HUES48 (cell line): Measurements from ENCODE around the gene PCBP3.
"Not testable (repeated sequence)": the region's sequence is repeated elsewhere in the genome, so short reads cannot be mapped to it uniquely, and the experiment has no call there.

Experiments used
- H3K27ac ChIP-seq: one replicate; pipeline ENCODE4 v1.7.0; 2013; ENCODE audit warnings: low read depth, low read length, inconsistent platforms
- H3K27me3 ChIP-seq: 2 replicates; pipeline ENCODE4 v1.6.1; 2013; ENCODE audit warnings: mild to moderate bottlenecking, low read length; ENCODE audit not compliant: control insufficient read depth, insufficient read depth
- H3K36me3 ChIP-seq: 2 replicates; pipeline ENCODE4 v1.6.1; 2013; ENCODE audit warnings: low read length; ENCODE audit not compliant: control insufficient read depth, insufficient read depth
- H3K4me1 ChIP-seq: 2 replicates; pipeline ENCODE4 v1.6.1; 2013; ENCODE audit warnings: mild to moderate bottlenecking, low read length; ENCODE audit not compliant: control insufficient read depth, insufficient read depth
- H3K4me3 ChIP-seq: 2 replicates; pipeline ENCODE4 v1.5.1; 2013; ENCODE audit warnings: mild to moderate bottlenecking, low read depth, low read length
- H3K9ac ChIP-seq: 2 replicates; pipeline ENCODE4 v1.6.1; 2013; ENCODE audit warnings: mild to moderate bottlenecking, low read depth, low read length, moderate library complexity
- H3K9me3 ChIP-seq: 2 replicates; pipeline ENCODE4 v1.6.1; 2013; ENCODE audit warnings: low read length; ENCODE audit not compliant: control insufficient read depth, insufficient read depth

Gene PCBP3

GRCh38 chr21:45893740-45894449 is 250.4 kb downstream of the PCBP3 start:
- H3K4me3 ChIP-seq, result no peak overlapping the region
- no peaks in the 10 kb centered on the region for H3K36me3 ChIP-seq
- H3K4me1 ChIP-seq, result no peaks in the 10 kb centered on the region
- H3K9me3 ChIP-seq, result no peaks in the 10 kb centered on the region
- H3K27me3 ChIP-seq, result no peaks in the 10 kb centered on the region
- H3K27ac ChIP-seq, result no peak overlapping the region
- no peak overlapping the region for H3K9ac ChIP-seq

DNA sequence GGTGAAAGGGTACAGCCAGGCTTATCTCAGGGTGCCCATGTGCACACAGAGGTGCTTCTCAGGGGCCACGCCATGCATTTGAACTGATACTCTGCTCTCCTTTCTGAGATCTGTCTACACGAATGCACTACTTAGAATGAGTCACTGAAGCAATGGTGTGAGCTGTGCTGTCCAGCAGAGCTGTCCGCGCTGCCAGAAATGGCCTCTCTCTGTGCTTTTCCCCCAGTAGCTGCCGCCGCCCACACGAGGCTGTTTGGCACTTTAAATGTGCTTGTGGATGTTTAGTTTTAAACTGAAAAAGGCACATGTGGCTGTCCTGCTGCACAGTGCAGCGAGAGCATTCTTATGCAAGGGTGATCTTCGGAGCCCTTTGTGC is 250.9 kb downstream of the PCBP3 start:
- Histone ChIP-seq H3K4me1 (no peaks in the 10 kb centered on the region), H3K4me3 (no peak overlapping the region), H3K27me3 (no peaks in the 10 kb centered on the region), H3K9me3 (no peaks in the 10 kb centered on the region), H3K36me3 (no peaks in the 10 kb centered on the region), H3K27ac (no peak overlapping the region), H3K9ac (no peak overlapping the region)

- H3K4me1 ChIP-seq, result no peaks in the 10 kb centered on the region
- H3K36me3 ChIP-seq, result no peaks in the 10 kb centered on the region
- no peaks in the 10 kb centered on the region for H3K9me3 ChIP-seq
- no peak overlapping the region for H3K4me3 ChIP-seq
- H3K27ac ChIP-seq, result no peak overlapping the region
- H3K9ac ChIP-seq, result no peak overlapping the region
- H3K27me3 ChIP-seq, result no peaks in the 10 kb centered on the region
These were observed 251.6 kb downstream of the PCBP3 start for GRCh38 chr21:45894906-45895777.

GRCh38 chr21:45895778-45896370 is 252.3 kb downstream of the PCBP3 start:
- Histone ChIP-seq H3K9ac (no peak overlapping the region), H3K36me3 (no peaks in the 10 kb centered on the region), H3K4me3 (no peak overlapping the region), H3K27me3 (no peaks in the 10 kb centered on the region), H3K4me1 (no peaks in the 10 kb centered on the region), H3K9me3 (no peaks in the 10 kb centered on the region), H3K27ac (no peak overlapping the region)

GRCh38 chr21:45896431-45896830 is 252.9 kb downstream of the PCBP3 start:
- not testable (repeated sequence) for H3K9ac ChIP-seq, H3K4me3 ChIP-seq, H3K36me3 ChIP-seq, H3K27ac ChIP-seq, H3K4me1 ChIP-seq, H3K9me3 ChIP-seq, H3K27me3 ChIP-seq

DNA sequence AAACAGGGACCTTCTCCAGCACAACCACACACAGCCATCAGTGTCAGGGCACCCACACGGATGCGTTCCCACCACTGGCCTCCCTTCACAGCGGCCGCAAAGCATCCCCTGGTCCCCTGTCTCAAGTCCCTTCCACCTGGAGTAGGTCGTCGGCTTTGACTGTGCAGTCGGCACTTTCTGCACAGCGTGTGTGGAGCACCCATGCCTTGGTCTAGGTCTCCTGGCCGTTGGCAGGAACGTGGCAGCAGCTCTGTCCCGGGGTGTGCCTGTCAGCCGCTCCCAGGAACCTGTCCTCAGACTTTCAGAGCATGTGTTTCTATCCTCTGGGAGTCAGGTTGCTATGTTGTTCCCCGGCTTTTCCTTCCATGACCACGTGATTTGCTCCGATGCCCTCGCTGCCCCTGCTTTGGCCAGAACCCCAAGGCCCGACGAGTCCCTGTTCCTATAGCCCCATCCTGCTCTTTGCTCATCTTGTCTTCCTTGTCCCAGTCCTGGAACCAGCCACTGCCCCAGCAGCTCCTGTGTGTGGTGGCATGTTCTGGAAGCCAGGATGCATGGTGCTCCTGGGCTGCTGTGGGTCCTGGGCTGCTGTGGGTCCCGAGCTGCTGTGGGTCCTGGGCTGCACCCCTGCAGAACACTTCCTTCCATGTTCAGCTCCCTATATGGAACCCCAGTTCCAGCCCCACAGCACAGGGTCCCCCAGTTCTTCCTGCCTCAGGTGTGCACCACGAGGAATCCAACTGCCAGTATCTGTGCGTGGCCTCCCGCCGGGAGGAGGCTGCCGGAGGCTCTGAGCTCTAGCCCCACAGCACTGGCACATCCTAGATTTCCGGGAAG is 253.9 kb downstream of the PCBP3 start:
- H3K27ac ChIP-seq, result no peak overlapping the region
- H3K9ac ChIP-seq, result no peak overlapping the region
- no peaks in the 10 kb centered on the region for H3K9me3 ChIP-seq
- no peaks in the 10 kb centered on the region for H3K4me1 ChIP-seq
- no peaks in the 10 kb centered on the region for H3K36me3 ChIP-seq
- H3K4me3 ChIP-seq, result no peak overlapping the region
- H3K27me3 ChIP-seq, result no peaks in the 10 kb centered on the region

GRCh38 chr21:45898028-45898350 is 254.5 kb downstream of the PCBP3 start:
- Histone ChIP-seq H3K9ac (no peak overlapping the region), H3K27ac (no peak overlapping the region), H3K4me1 (no peaks in the 10 kb centered on the region), H3K27me3 (no peaks in the 10 kb centered on the region), H3K4me3 (no peak overlapping the region), H3K36me3 (no peaks in the 10 kb centered on the region), H3K9me3 (no peaks in the 10 kb centered on the region)

DNA sequence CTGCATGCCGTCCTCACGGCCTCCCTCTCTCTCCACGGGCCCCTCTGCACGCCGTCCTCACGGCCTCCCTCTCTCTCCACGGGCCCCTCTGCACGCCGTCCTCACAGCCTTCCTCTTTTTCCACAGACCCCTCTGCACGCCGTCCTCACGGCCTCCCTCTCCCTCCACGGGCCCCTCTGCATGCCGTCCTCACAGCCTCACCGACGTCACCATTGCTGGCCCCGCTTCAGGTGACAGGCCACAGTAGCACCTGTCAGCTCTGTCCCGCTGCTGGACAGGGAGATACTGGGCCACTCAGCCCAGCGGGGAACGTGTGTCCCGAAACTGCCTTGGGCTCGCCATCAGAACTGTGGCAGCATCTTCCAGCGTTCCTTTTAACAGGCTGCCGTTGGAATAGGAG is 255.3 kb downstream of the PCBP3 start:
- Histone ChIP-seq H3K9ac (no peak overlapping the region), H3K27me3 (no peaks in the 10 kb centered on the region), H3K36me3 (no peaks in the 10 kb centered on the region)

GRCh38 chr21:45899317-45900033 is 255.9 kb downstream of the PCBP3 start:
- no peaks in the 10 kb centered on the region for H3K9me3 ChIP-seq
- no peak overlapping the region for H3K9ac ChIP-seq
- no peak overlapping the region for H3K27ac ChIP-seq
- H3K27me3 ChIP-seq, result no peaks in the 10 kb centered on the region
- H3K4me1 ChIP-seq, result no peaks in the 10 kb centered on the region
- H3K4me3 ChIP-seq, result no peak overlapping the region
- no peaks in the 10 kb centered on the region for H3K36me3 ChIP-seq

More for the DNA sequence above, 255.3 kb downstream of the PCBP3 start:
- Histone ChIP-seq H3K4me3 (no peak overlapping the region), H3K9me3 (no peaks in the 10 kb centered on the region), H3K4me1 (no peaks in the 10 kb centered on the region), H3K27ac (no peak overlapping the region)

GRCh38 chr21:45900034-45900868 is 256.7 kb downstream of the PCBP3 start:
- Histone ChIP-seq H3K36me3 (no peaks in the 10 kb centered on the region), H3K4me3 (no peak overlapping the region), H3K27me3 (no peaks in the 10 kb centered on the region), H3K9me3 (no peaks in the 10 kb centered on the region), H3K4me1 (no peaks in the 10 kb centered on the region), H3K9ac (no peak overlapping the region), H3K27ac (no peak overlapping the region)
